ENCODE results near the gene CDK5RAP2. TPM values are rescaled to one million over a fixed set of nuclear protein-coding genes. Genes with fewer than 3 reads are reported as not detected.

Gene CDK5RAP2
- total and polyA plus RNA-seq, 2 donors, result 27.5 to 31.9 TPM

DNA sequence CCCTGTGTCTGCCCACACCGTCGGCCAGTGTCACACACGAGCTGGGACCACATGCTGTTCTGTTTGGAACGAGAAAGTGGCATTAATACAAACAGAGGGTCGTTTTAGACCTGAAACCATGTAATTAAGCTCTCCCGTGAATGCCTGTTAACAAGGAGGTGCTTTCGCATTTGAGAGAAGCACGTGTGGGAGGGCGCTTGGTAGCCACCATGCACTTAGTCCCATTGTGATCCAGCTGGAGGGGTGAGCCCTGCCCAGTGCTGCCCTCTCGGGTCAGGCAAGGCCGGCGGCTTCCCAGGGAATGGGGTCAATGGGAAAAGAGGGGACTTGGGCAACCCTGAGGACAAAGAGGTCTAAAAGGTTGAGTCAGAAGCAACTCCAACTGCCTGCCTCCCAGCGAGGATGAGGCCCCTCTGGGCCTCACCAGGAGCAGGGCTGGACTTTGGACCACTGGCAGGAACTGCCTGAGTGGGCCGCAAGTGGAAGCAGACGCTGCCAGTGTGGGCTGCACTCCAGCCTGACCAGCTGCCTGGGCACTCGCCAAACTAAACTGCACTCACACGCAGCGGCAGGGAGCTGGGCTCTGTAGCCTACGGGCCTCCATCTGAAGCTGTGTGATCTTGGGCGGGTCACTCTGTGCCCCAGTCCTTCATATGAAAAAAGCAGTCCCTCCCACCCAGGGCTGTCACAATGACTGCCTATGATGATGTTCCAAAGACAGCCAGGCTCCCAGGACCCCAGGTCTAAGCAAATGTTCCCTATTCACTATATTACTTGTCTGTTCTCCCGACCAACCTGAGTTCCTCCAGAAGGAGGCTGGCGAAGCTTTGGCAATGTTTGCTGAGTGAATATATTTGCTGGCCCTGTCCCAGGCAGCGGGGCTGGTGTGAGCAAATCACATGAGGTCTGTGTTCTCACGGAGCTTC, 195.7 kb downstream of the CDK5RAP2 start:
- WGBS, result 74% methylated on average over 24 of the region's 24 CpGs
- no peak overlapping the region for H3K4me3 ChIP-seq (ENCODE audit: low read depth, low read length)
- no peaks in the 10 kb centered on the region for H3K36me3 ChIP-seq (ENCODE audit: insufficient read depth)
- DNase-seq (ENCODE audit: extremely low spot score), result no peak
- no peaks in the 10 kb centered on the region for H3K4me1 ChIP-seq (ENCODE audit: insufficient read depth)
- H3K27ac ChIP-seq (ENCODE audit: low read depth), result no peak overlapping the region

DNA sequence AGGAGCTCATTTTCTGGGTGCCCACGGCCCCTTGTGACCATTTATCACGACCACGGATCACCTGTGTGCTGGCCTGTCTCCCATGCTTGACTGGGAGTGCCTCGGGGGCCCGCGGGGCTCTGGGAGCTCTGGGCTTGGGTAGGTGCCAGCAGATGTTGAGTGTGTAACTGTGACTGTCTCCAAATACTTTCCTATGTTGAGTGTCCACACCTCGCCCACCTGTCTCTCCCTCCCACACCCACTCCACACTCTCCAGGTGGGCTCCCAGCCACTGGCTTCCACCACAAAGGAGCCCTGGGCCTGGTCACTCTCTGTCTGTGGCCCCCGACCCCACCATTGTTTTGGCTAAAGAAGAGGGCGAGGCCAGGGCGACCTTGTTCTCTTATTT, 196.4 kb downstream of the CDK5RAP2 start:
- no peak overlapping the region for H3K27ac ChIP-seq (ENCODE audit: low read depth)
- 80% methylated on average over 10 of the region's 10 CpGs for WGBS
- H3K4me3 ChIP-seq (ENCODE audit: low read depth, low read length), result no peak overlapping the region
- no peaks in the 10 kb centered on the region for H3K4me1 ChIP-seq (ENCODE audit: insufficient read depth)
- H3K36me3 ChIP-seq (ENCODE audit: insufficient read depth), result no peaks in the 10 kb centered on the region
- no peak for DNase-seq (ENCODE audit: extremely low spot score)

DNA sequence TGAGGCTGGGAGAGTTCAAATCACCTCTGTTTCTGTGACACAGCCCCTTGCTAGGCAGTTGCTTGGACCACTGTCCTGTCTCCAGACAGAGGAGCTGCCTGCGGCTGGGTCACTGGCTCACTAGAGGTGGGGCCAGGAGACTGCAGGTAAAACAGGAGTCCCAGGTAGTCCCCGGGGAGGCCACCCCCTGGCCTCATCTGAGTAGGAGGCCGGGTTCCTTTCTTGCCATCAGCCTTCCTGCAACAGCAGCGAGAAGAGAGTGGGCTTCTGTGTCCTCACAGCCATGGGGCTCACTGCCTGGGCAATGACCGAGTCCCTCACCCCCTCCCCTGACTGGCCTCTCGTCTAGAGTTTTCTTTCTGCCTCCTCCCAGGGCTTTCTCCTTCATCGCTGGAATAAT, 197.5 kb downstream of the CDK5RAP2 start:
- Histone ChIP-seq H3K4me3 (ENCODE audit: low read depth, low read length) (no peak overlapping the region), H3K36me3 (ENCODE audit: insufficient read depth) (no peaks in the 10 kb centered on the region), H3K4me1 (ENCODE audit: insufficient read depth) (no peaks in the 10 kb centered on the region), H3K27ac (ENCODE audit: low read depth) (no peak overlapping the region)
- 88% methylated on average over 7 of the region's 7 CpGs for WGBS
- DNase-seq (ENCODE audit: extremely low spot score), result no peak

DNA sequence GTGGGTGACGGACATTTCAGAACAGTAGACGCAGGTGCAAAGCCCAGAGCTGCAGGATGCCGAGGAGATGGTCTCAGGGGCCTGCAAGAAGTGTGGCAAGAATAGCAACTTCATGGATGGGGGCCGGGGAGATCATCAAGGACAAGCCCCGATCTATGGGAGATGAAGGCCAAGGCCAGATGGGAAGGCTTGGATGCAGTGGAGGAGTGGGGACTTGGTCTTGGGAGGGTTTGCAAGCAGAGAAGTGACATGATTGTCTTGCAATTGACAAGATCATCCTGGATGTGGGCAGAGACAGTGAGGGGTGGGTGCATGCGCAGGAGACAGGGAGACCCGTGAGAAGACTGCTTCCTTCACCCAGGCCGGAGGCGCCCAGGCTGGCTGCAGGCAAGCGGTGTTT, 198.1 kb downstream of the CDK5RAP2 start:
- 91% methylated on average over 10 of the region's 10 CpGs for WGBS
- no peak overlapping the region for H3K27ac ChIP-seq (ENCODE audit: low read depth)
- no peak for DNase-seq (ENCODE audit: extremely low spot score)
- H3K4me1 ChIP-seq (ENCODE audit: insufficient read depth), result no peaks in the 10 kb centered on the region
- H3K36me3 ChIP-seq (ENCODE audit: insufficient read depth), result no peaks in the 10 kb centered on the region
- H3K4me3 ChIP-seq (ENCODE audit: low read depth, low read length), result no peak overlapping the region

DNA sequence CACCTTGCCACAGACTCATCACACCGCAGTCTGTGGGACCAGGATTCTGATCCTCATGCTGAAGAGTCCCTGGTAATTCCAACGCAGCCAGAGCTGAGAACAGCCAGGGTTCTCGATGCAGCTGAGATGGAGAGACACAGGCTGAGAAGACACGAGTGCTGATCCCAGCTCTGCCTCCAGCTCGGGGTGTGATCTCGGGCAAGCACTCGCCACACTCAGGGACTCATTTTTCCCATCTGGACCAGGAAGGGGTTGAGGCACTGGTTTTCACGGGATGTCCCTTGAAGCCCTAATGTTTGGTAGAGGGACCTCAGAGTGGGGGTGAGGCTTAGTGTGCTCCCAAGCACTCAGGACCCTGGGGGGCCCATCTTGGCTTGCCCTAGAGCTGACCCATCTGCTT, 200.4 kb downstream of the CDK5RAP2 start:
- H3K36me3 ChIP-seq (ENCODE audit: insufficient read depth), result no peaks in the 10 kb centered on the region
- WGBS, result 97% methylated on average over 8 of the region's 8 CpGs

DNA sequence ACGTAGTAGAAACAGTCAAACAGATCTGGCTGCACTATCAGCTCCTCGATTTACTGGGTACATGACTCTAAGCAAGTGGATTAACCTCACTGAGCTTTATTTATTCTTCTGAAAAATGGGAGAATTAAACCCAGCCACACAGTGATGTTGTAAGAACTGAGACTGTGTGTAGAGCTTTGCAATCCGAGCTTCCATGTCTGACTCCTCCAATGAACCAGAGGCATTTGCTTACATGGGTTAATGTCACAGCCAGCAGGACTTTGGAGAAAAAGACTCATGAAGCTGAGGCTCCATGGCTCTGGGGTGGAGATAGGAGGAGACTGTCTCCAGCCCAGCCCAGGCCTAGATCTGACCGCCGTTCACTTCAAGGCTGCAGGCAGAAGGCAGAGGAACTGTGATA, 201.3 kb downstream of the CDK5RAP2 start:
- Histone ChIP-seq H3K27ac (ENCODE audit: low read depth) (no peak overlapping the region), H3K4me3 (ENCODE audit: low read depth, low read length) (no peak overlapping the region), H3K36me3 (ENCODE audit: insufficient read depth) (no peaks in the 10 kb centered on the region), H3K4me1 (ENCODE audit: insufficient read depth) (no peaks in the 10 kb centered on the region)
- no peak for DNase-seq (ENCODE audit: extremely low spot score)
- 73% methylated on average over 5 of the region's 5 CpGs for WGBS

More for the DNA sequence above, 200.4 kb downstream of the CDK5RAP2 start:
- Histone ChIP-seq H3K4me1 (ENCODE audit: insufficient read depth) (no peaks in the 10 kb centered on the region), H3K27ac (ENCODE audit: low read depth) (no peak overlapping the region), H3K4me3 (ENCODE audit: low read depth, low read length) (no peak overlapping the region)
- no peak for DNase-seq (ENCODE audit: extremely low spot score)

DNA sequence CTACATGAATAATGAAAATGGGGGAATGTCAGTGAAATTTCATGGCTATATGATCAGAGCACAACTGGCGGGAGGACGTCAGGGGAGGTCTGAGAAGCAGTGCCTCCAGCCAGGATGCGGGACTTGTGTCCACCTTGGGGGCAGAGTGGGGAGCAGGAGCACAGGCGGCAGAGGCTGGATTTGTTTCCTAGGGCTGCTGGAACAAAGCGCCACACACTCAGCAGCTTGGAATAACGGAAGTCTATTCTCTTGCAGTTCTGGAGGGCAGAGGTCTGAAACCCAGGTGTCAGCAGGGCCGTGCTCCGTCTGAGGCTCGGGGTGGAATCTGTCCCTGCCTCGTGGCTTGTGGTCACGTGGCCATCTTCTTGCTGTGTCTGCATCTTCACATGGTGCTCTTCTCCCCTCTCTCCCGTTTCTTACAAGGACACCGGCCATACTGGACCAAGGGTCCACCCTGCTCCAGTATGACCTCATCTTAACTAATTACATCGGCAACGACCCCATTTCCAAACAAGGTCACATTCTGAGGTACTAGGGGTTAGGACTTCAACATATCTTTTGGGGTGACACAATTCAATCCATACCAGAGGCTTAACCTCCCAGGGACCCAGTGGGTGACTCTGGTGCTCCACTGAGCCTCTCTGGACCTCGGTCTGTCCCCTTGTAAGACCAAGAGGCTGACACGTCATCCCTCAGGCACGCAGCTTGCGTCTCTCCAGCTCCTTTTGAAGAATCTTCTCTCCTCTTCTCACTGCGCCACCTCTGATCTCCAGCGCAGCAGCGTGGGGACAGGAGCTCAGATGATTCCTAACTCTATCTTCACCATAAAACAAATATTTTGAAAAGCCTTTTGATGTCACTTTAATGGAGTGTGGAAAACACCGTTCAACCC, 202.5 kb downstream of the CDK5RAP2 start:
- DNase-seq (ENCODE audit: extremely low spot score), result no peak
- Histone ChIP-seq H3K36me3 (ENCODE audit: insufficient read depth) (no peaks in the 10 kb centered on the region), H3K4me1 (ENCODE audit: insufficient read depth) (no peaks in the 10 kb centered on the region), H3K4me3 (ENCODE audit: low read depth, low read length) (no peak overlapping the region), H3K27ac (ENCODE audit: low read depth) (no peak overlapping the region)
- WGBS, result 82% methylated on average over 23 of the region's 23 CpGs

DNA sequence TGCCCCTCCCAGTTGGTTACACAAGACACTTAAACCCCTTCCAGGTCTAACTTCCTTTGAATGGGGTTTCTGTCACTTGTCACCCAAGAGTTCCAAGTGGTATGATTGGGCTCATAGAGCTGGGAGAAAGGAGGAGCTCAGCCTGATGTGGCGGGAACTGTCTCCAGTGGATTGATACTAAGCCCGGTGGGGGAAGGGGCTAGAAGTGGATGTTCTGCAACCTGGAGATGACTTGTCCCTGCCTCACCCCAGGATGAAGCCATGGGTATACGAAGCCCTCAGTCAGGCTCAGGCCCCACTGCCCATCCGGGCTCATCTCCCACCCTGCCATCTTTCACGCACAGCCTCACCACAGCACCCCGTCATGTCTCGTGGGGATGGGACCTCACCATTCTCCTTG, 203.9 kb downstream of the CDK5RAP2 start:
- Histone ChIP-seq H3K36me3 (ENCODE audit: insufficient read depth) (no peaks in the 10 kb centered on the region), H3K27ac (ENCODE audit: low read depth) (no peak overlapping the region), H3K4me1 (ENCODE audit: insufficient read depth) (no peaks in the 10 kb centered on the region), H3K4me3 (ENCODE audit: low read depth, low read length) (no peak overlapping the region)
- DNase-seq (ENCODE audit: extremely low spot score), result no peak
- WGBS, result 94% methylated on average over 7 of the region's 7 CpGs

DNA sequence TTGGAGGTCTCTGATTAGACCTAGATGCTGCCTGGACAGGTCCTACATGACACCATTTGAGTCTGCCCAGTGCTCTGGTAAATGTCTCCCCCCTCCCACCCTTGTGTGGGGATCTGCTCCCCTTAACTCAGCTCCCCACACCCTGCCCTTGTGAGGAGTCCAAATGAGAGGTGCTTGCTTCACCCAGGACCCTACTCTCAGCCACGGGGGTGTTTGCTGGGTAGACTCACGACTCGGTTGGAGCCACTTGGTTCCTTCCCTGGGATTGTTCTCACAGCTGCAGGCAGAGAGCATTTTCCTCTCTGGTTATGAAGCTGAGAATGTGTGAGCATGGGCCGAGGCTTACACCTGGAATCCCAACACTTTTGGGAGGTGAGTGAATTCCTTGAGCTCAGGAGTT, 204.7 kb downstream of the CDK5RAP2 start:
- Histone ChIP-seq H3K4me3 (ENCODE audit: low read depth, low read length) (no peak overlapping the region), H3K27ac (ENCODE audit: low read depth) (no peak overlapping the region), H3K4me1 (ENCODE audit: insufficient read depth) (no peaks in the 10 kb centered on the region), H3K36me3 (ENCODE audit: insufficient read depth) (no peaks in the 10 kb centered on the region)
- 93% methylated on average over 4 of the region's 4 CpGs for WGBS
- DNase-seq (ENCODE audit: extremely low spot score), result no peak

DNA sequence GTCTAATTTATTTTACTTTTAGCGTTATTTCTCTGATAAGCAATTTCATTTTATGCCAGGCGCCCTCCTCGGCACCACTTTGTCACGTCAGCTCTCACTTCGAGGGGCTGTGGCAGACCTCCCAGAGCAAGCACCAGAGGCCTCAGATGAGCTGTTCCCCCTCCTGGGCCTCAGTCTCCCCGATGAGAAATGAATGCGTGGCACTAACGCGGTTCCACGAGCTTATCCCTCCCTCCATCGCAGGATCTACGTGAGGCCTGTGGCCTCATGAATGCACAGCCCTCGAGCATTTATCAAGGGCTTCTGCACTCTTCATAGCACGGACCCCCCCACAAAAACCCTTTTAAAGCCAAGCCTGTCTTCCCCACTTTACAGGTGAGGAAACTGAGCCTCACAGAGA, 205.2 kb downstream of the CDK5RAP2 start:
- DNase-seq (ENCODE audit: extremely low spot score), result no peak
- 90% methylated on average over 14 of the region's 14 CpGs for WGBS

DNA sequence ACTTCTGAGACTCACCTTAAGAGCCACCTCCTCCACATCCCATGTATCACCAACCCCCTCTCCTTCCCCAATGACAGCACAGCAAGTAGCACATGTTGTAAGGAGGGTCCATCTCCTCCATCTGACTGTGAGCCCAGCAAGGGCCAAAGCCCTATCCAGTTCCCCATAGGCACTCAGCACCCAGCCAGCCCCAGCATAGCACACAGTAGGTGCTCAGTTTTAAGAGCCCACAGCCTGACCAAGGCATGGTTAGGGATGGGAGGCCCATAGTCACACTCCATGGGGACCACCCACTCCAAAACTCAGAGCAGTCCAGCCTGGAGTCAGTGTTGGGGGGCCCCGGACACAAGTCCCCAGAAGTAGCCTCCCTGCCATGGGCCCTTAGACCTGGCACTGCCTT, 205.7 kb downstream of the CDK5RAP2 start:
- WGBS, result 92% methylated on average over 1 of the region's 1 CpG

More for the DNA sequence above, 205.2 kb downstream of the CDK5RAP2 start:
- Histone ChIP-seq H3K4me1 (ENCODE audit: insufficient read depth) (no peaks in the 10 kb centered on the region), H3K27ac (ENCODE audit: low read depth) (no peak overlapping the region), H3K4me3 (ENCODE audit: low read depth, low read length) (no peak overlapping the region), H3K36me3 (ENCODE audit: insufficient read depth) (no peaks in the 10 kb centered on the region)

DNA sequence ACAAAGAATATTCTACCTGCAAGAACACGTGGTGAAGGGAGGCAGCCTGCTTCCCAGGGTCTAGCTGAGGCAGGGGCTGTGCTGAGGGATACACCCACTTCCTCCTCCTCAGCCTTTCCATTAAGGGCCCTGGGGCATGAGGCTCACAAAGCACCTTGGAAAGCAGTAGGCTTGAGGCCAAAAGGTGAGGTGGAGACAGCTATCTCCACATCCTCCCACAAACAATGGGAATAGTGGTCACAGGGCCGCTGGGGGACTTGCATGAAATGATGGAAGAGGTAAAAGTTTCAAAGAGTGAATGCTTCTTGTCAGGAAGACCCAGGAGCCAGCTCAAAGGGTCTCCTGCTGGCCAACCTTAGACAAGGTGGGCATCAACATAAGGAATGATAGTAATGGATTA, 207.9 kb downstream of the CDK5RAP2 start:
- no peaks in the 10 kb centered on the region for H3K36me3 ChIP-seq (ENCODE audit: insufficient read depth)
- no peak overlapping the region for H3K4me3 ChIP-seq (ENCODE audit: low read depth, low read length)
- WGBS, result 62% methylated on average over 2 of the region's 2 CpGs
- H3K4me1 ChIP-seq (ENCODE audit: insufficient read depth), result no peaks in the 10 kb centered on the region
- no peak overlapping the region for H3K27ac ChIP-seq (ENCODE audit: low read depth)
- DNase-seq (ENCODE audit: extremely low spot score), result no peak

More for the DNA sequence above, 205.7 kb downstream of the CDK5RAP2 start:
- no peak for DNase-seq (ENCODE audit: extremely low spot score)
- H3K27ac ChIP-seq (ENCODE audit: low read depth), result no peak overlapping the region
- H3K4me1 ChIP-seq (ENCODE audit: insufficient read depth), result no peaks in the 10 kb centered on the region
- no peaks in the 10 kb centered on the region for H3K36me3 ChIP-seq (ENCODE audit: insufficient read depth)
- no peak overlapping the region for H3K4me3 ChIP-seq (ENCODE audit: low read depth, low read length)

DNA sequence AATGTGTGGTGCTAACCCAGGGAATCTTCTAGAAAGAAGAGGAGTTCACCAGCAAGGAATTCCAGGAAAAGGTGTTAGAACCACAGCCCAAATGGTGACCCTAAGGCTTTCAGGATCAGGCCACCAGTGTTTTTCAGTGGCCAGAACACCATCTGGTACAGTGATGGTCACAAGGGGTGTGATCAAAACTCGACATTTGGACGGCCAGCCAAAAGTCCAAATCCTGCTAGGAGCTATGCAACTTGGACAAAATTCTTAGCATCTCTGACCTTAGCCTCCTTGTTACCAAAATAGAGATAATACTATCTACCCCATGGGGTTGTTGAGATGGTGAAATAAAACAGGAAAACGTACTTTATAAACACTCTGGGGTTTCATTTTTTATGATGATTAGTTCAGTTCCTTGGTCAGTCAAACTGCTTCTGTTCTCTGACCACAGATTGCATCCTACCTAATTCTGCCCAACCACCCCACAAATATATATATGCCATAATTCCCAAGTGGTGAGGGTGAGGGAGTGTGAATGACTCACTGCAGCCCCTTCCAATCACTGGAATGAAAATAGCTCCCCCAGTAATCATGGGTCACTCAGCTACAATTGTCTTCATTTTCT, 210.3 kb downstream of the CDK5RAP2 start:
- H3K27ac ChIP-seq (ENCODE audit: low read depth), result no peak overlapping the region
- no peak overlapping the region for H3K4me3 ChIP-seq (ENCODE audit: low read depth, low read length)
- 35% methylated on average over 3 of the region's 3 CpGs for WGBS

More for the DNA sequence above, 210.3 kb downstream of the CDK5RAP2 start:
- Histone ChIP-seq H3K4me1 (ENCODE audit: insufficient read depth) (no peaks in the 10 kb centered on the region), H3K36me3 (ENCODE audit: insufficient read depth) (no peaks in the 10 kb centered on the region)
- no peak for DNase-seq (ENCODE audit: extremely low spot score)

All from urinary bladder (tissue), 4 donors.